Sigmoid colon (tissue), 7 donors: ENCODE data around the gene CDX2. TPM values are rescaled to one million over a fixed set of nuclear protein-coding genes. Genes with fewer than 3 reads are reported as not detected.
A peak's percentile ranks its signal among the peaks of the same experiment; 100 is the strongest.

ENCODE experiments used
- DNase-seq: peaks from one replicate; pipeline ENCODE4 v3.0.0-alpha.2; 2019
- H3K27ac ChIP-seq, 4 donors: fragments of 200-600 bp; sonication (generic); one replicate each; pipeline ENCODE4 v1.5.1; 2016 to 2019; ENCODE audit warnings: mild to moderate bottlenecking in 1 of 4
- H3K27me3 ChIP-seq, 3 donors: fragments of 200-600 bp; sonication (generic); one replicate each; pipeline ENCODE4 v1.5.1; 2019; ENCODE audit warnings: mild to moderate bottlenecking in 1 of 3
- H3K36me3 ChIP-seq, 4 donors: fragments of 200-600 bp; sonication (generic); one replicate each; pipeline ENCODE4 v1.5.1; 2016 to 2019
- H3K4me1 ChIP-seq, 4 donors: fragments of 200-600 bp; sonication (generic); one replicate each; pipeline ENCODE4 v1.5.1; 2017 to 2019
- H3K4me3 ChIP-seq, 4 donors: fragments of 200-600 bp; sonication (generic); one replicate each; pipeline ENCODE4 v1.5.1; 2017 to 2019; ENCODE audit warnings: mild to moderate bottlenecking in 2 of 4, moderate library complexity in 1 of 4
- H3K9me3 ChIP-seq, 4 donors: fragments of 200-600 bp in 3 of 4; sonication (generic) in 3 of 4; one replicate each; pipeline versions ENCODE4 v1.5.1 to v1.6.1; 2013 to 2019
- CTCF ChIP-seq, 4 experiments: fragments of 450-650 bp in 3 of 4; fragments of 200-600 bp in 1 of 4; IDR thresholded peaks; one replicate each; pipeline ENCODE4 v1.5.1; 2016 to 2019; ENCODE audit warnings: antibody characterized with exemption in 4 of 4, mild to moderate bottlenecking in 3 of 4, moderate library complexity in 2 of 4
- EP300 ChIP-seq, 4 donors: sonication (generic); formaldehyde crosslinking; IDR thresholded peaks; one replicate each; pipeline ENCODE4 v1.6.1; 2017; ENCODE audit warnings: antibody characterized with exemption in 4 of 4
- POLR2A ChIP-seq, 2 donors: fragments of 450-650 bp; IDR thresholded peaks; one replicate each; pipeline ENCODE4 v1.6.1; 2016; ENCODE audit warnings: antibody characterized with exemption in 2 of 2, mild to moderate bottlenecking in 2 of 2, moderate library complexity in 2 of 2
- POLR2AphosphoS5 ChIP-seq, 4 donors: sonication (generic); formaldehyde crosslinking; IDR thresholded peaks; one replicate each; pipeline ENCODE4 v1.6.1; 2017; ENCODE audit warnings: antibody characterized with exemption in 4 of 4
- WGBS, 2 donors: extraction: QIAGEN DNeasy Blood & Tissue Kit; methylation state at CpG; one replicate each; pipeline ENCODE4 v1.1.7; 2013; 5-methylcytosine and 5-hydroxymethylcytosine counted together
- intact Hi-C: fragments of 100-400 bp; cut with DNase I; formaldehyde crosslinking; loops from one replicate; pipeline ENCODE4 v1.15.1; 2023
- polyA plus RNA-seq, 3 donors: library from polyadenylated mRNA; stranded (reverse); fragments of 200-250 nt; gene quantifications; one replicate each; pipeline ENCODE4 v1.2.3, GENCODE V29; 2013
- total RNA-seq, 4 donors: library from RNA; depleted of rRNA; stranded (reverse); fragments of >200 nt; gene quantifications; one replicate each; pipeline ENCODE4 v1.1.0, GENCODE V29; 2016
- donor health status: healthy with polysubstance abuse.
- donor health status: Bipolar disorder and iron deficiency.
- donor health status: healthy.

CDX2 gene
- total and polyA plus RNA-seq, 7 donors, result 146 to 220 (median 168) TPM; not detected in 4

GRCh38 chr13:27969866-27970229, 733 bp upstream of the CDX2 start:
- WGBS, 2 donors, result 5 to 13% methylated on average over 7 of the region's 7 CpGs
- Histone ChIP-seq H3K4me3 (no peak overlapping the region), H3K27ac (no peak overlapping the region), H3K36me3 (no peaks in the 10 kb centered on the region), H3K4me1 (peaks cover 0 to 32% (median 21%) of the 10 kb centered on the region in 4 donors), H3K27me3 (peaks cover 50 to 99% (median 92%) of the 10 kb centered on the region in 3 donors), H3K9me3 (no peaks in the 10 kb centered on the region)
- intact Hi-C loops, result no loop called here
- TF ChIP-seq CTCF (IDR thresholded peaks at IDR 0.05), result no peak
- no peak for TF ChIP-seq EP300 (IDR thresholded peaks at IDR 0.05)
- no peak for TF ChIP-seq POLR2AphosphoS5 (IDR thresholded peaks at IDR 0.05)
- no peak for TF ChIP-seq POLR2A (IDR thresholded peaks at IDR 0.05)
- no peak for DNase-seq

DNA sequence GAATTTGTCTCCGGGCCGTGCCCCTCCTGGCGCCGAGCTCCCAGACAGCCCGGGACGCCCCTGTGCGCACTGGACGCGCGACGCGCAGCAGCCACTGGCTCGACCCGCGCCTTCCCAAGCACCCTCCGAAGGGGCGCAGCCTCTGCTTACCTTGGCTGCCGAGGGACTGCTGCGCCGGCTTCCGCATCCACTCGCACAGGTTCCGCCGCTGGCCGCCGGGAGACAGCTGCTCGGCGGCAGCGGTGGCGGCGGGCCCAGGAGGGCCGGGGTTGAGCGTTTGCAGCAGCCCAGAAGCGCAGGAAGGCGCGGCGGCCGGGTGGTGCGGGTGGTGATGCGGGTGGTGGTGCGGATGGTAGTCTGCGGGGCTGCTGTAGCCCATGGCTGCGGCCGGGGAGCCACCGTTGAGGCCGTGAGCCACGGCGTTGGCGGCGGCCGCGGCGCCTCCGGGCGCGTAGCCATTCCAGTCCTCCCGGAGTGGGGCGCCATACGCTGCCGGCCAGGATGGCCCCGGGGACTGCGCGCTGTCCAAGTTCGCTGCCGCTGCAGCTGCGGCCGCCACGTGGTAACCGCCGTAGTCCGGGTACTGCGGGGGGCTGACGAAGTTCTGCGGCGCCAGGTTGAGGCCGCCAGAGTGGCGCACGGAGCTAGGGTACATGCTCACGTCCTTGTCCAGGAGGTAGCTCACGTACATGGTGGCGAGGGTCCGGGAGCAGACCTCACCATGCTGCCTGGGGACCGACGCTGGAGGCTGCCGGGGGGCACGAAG, 616 bp downstream of the CDX2 start:
- peak overlapping the region in 3 of 4 donors; percentile 15 to 19 (median 17) for H3K4me3 ChIP-seq
- DNase-seq, result no peak
- H3K27ac ChIP-seq, result peak overlapping the region in 1 of 4 donors; percentile 47
- peaks cover 0 to 32% (median 21%) of the 10 kb centered on the region in 4 donors for H3K4me1 ChIP-seq
- H3K9me3 ChIP-seq, result no peaks in the 10 kb centered on the region
- H3K27me3 ChIP-seq, result peaks cover 53 to 100% (median 84%) of the 10 kb centered on the region in 3 donors
- intact Hi-C loops, result no loop called here
- no peak for TF ChIP-seq POLR2A (IDR thresholded peaks at IDR 0.05)
- no peak for TF ChIP-seq POLR2AphosphoS5 (IDR thresholded peaks at IDR 0.05)
- TF ChIP-seq EP300 (IDR thresholded peaks at IDR 0.05), result no peak
- no peak for TF ChIP-seq CTCF (IDR thresholded peaks at IDR 0.05)
- H3K36me3 ChIP-seq, result no peaks in the 10 kb centered on the region
- WGBS, 2 donors, result 1 to 2% methylated on average over 86 of the region's 86 CpGs

GRCh38 chr13:27967736-27968315, 1.3 kb downstream of the CDX2 start:
- DNase-seq, result no peak
- WGBS, 2 donors, result 2 to 4% methylated on average over 33 of the region's 33 CpGs
- peak overlapping the region in 3 of 4 donors; percentile 15 to 19 (median 17) for H3K4me3 ChIP-seq
- intact Hi-C loops, result no loop called here
- TF ChIP-seq POLR2A (IDR thresholded peaks at IDR 0.05) (no peak), CTCF (IDR thresholded peaks at IDR 0.05) (no peak), EP300 (IDR thresholded peaks at IDR 0.05) (no peak), POLR2AphosphoS5 (IDR thresholded peaks at IDR 0.05) (no peak)
- peaks cover 53 to 100% (median 77%) of the 10 kb centered on the region in 3 donors for H3K27me3 ChIP-seq
- no peaks in the 10 kb centered on the region for H3K9me3 ChIP-seq
- H3K36me3 ChIP-seq, result no peaks in the 10 kb centered on the region
- H3K27ac ChIP-seq, result peak overlapping the region in 1 of 4 donors; percentile 47
- H3K4me1 ChIP-seq, result peaks cover 0 to 32% (median 21%) of the 10 kb centered on the region in 4 donors

GRCh38 chr13:27967203-27967735, 1.8 kb downstream of the CDX2 start:
- no peaks in the 10 kb centered on the region for H3K36me3 ChIP-seq
- peaks cover 0 to 32% (median 21%) of the 10 kb centered on the region in 4 donors for H3K4me1 ChIP-seq
- no peaks in the 10 kb centered on the region for H3K9me3 ChIP-seq
- peak overlapping the region in 1 of 4 donors; percentile 15 for H3K4me3 ChIP-seq
- peaks cover 50 to 100% (median 72%) of the 10 kb centered on the region in 3 donors for H3K27me3 ChIP-seq
- 2 to 3% methylated on average over 18 of the region's 18 CpGs for WGBS, 2 donors
- intact Hi-C loops, result no loop called here
- H3K27ac ChIP-seq, result peak overlapping the region in 1 of 4 donors; percentile 47
- DNase-seq, result no peak
- TF ChIP-seq CTCF (IDR thresholded peaks at IDR 0.05) (no peak), POLR2A (IDR thresholded peaks at IDR 0.05) (peak in 1 of 2 donors; percentile 25)
